Measurements from ENCODE around the gene ERG. TPM values are rescaled to one million over a fixed set of nuclear protein-coding genes. Genes with fewer than 3 reads are reported as not detected.

ERG gene
- polyA plus RNA-seq, 2 donors = 2.2 to 2.3 TPM

GRCh38 chr21:38524168-38525153 is 26.2 kb upstream of the ERG start:
- H3K9me3 ChIP-seq (ENCODE audit: control insufficient read depth in 2 of 2, insufficient read depth in 1 of 2, low read depth in 1 of 2, low read length in 1 of 2) = no peaks in the 10 kb centered on the region
- no peaks in the 10 kb centered on the region for H3K27me3 ChIP-seq (ENCODE audit: control insufficient read depth in 1 of 2, insufficient read depth in 2 of 2, low read length in 2 of 2)
- H3K27ac ChIP-seq (ENCODE audit: low read depth in 2 of 2, low read length in 1 of 2) = no peak overlapping the region
- no peaks in the 10 kb centered on the region for H3K36me3 ChIP-seq (ENCODE audit: control insufficient read depth in 2 of 2, insufficient read depth in 2 of 2, low read length in 1 of 2)
- 56 to 60% methylated on average over 4 of the region's 4 CpGs for WGBS, 2 donors
- no peaks in the 10 kb centered on the region for H3K4me1 ChIP-seq (ENCODE audit: control insufficient read depth in 2 of 2, insufficient read depth in 2 of 2, low read length in 1 of 2)
- no peak overlapping the region for H3K4me3 ChIP-seq (ENCODE audit: low read depth in 1 of 2, low read length in 2 of 2)

DNA sequence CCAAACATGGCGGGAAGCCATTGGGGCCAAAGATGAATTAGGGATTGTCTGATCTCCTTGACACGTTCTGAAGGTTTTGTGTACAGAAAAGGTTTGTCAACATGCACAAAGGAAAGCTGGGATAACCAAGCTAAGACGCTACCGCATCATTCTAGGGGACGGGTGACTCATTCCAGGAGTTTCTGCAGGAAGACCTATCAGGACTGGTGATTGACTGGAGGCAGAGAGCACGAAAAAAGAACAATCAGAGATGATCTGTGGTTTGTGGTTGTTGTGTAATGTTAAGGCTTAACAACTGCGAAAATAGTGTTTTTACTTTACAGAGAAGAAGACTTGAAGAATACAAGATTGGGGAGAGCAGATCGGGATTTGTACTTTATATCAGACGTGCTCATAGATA is 22.2 kb upstream of the ERG start:
- Histone ChIP-seq H3K27ac (ENCODE audit: low read depth in 2 of 2, low read length in 1 of 2) (no peak overlapping the region), H3K9me3 (ENCODE audit: control insufficient read depth in 2 of 2, insufficient read depth in 1 of 2, low read depth in 1 of 2, low read length in 1 of 2) (no peaks in the 10 kb centered on the region), H3K36me3 (ENCODE audit: control insufficient read depth in 2 of 2, insufficient read depth in 2 of 2, low read length in 1 of 2) (no peaks in the 10 kb centered on the region), H3K4me3 (ENCODE audit: low read depth in 1 of 2, low read length in 2 of 2) (no peak overlapping the region), H3K27me3 (ENCODE audit: control insufficient read depth in 1 of 2, insufficient read depth in 2 of 2, low read length in 2 of 2) (no peaks in the 10 kb centered on the region), H3K4me1 (ENCODE audit: control insufficient read depth in 2 of 2, insufficient read depth in 2 of 2, low read length in 1 of 2) (no peaks in the 10 kb centered on the region)
- 78 to 82% methylated on average over 9 of the region's 9 CpGs for WGBS, 2 donors

- no peak overlapping the region for H3K4me3 ChIP-seq (ENCODE audit: low read depth in 1 of 2, low read length in 2 of 2)
- H3K27ac ChIP-seq (ENCODE audit: low read depth in 2 of 2, low read length in 1 of 2) = no peak overlapping the region
- WGBS, 2 donors = 80 to 86% methylated on average over 3 of the region's 3 CpGs
- H3K9me3 ChIP-seq (ENCODE audit: control insufficient read depth in 2 of 2, insufficient read depth in 1 of 2, low read depth in 1 of 2, low read length in 1 of 2) = no peaks in the 10 kb centered on the region
- H3K36me3 ChIP-seq (ENCODE audit: control insufficient read depth in 2 of 2, insufficient read depth in 2 of 2, low read length in 1 of 2) = no peaks in the 10 kb centered on the region
- H3K4me1 ChIP-seq (ENCODE audit: control insufficient read depth in 2 of 2, insufficient read depth in 2 of 2, low read length in 1 of 2) = no peaks in the 10 kb centered on the region
- H3K27me3 ChIP-seq (ENCODE audit: control insufficient read depth in 1 of 2, insufficient read depth in 2 of 2, low read length in 2 of 2) = no peaks in the 10 kb centered on the region
These were observed 13.5 kb upstream of the ERG start for GRCh38 chr21:38511662-38512243.

DNA sequence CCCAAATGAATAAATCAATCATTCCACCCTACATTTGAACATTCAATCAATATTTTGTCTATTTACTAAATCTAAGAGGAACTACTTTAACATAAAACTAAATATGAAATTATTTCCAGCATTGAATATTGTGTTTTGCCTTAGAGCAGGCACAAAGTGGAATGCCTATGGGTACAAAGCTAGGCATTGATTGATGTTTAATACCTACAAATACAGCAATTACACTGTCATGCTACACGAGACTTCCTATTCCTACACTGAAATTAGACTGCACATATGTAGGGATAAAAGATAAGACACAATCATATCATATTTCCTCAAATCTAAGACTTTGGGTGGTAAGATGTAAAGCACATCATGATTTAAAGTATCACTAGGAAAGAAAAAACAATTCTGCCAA is 12.9 kb upstream of the ERG start:
- 77 to 83% methylated on average over 1 of the region's 1 CpG for WGBS, 2 donors
- no peaks in the 10 kb centered on the region for H3K27me3 ChIP-seq (ENCODE audit: control insufficient read depth in 1 of 2, insufficient read depth in 2 of 2, low read length in 2 of 2)
- H3K36me3 ChIP-seq (ENCODE audit: control insufficient read depth in 2 of 2, insufficient read depth in 2 of 2, low read length in 1 of 2) = no peaks in the 10 kb centered on the region
- no peaks in the 10 kb centered on the region for H3K4me1 ChIP-seq (ENCODE audit: control insufficient read depth in 2 of 2, insufficient read depth in 2 of 2, low read length in 1 of 2)
- no peaks in the 10 kb centered on the region for H3K9me3 ChIP-seq (ENCODE audit: control insufficient read depth in 2 of 2, insufficient read depth in 1 of 2, low read depth in 1 of 2, low read length in 1 of 2)
- H3K27ac ChIP-seq (ENCODE audit: low read depth in 2 of 2, low read length in 1 of 2) = no peak overlapping the region
- H3K4me3 ChIP-seq (ENCODE audit: low read depth in 1 of 2, low read length in 2 of 2) = no peak overlapping the region

DNA sequence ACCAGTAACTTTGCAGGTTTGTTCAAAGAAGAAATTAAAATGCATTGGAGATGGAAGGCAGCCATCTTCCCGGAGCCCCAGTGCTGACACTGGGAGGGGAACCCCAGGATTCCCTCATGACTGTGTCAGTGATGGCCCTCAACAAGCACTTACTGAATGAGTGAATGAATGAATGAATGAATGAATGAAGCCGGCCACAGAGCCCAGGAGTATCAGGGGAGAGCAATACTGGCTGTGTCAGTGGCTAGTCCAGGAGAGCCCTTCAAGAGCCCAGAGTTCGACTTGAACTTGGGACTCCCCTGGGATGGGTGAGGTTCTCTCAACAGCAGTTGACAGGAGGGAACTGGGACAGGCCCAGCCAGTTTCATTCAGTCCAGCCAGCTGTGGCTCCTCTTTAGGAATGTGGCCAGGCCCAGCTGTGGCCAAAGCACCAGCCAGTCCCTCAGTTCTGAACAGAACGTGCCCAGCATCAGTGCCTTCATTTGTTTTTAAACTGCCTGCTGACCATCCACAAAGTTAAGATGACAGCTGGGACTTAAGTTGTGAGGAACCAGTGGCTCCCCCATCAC is 9.2 kb upstream of the ERG start:
- H3K27ac ChIP-seq (ENCODE audit: low read depth in 2 of 2, low read length in 1 of 2) = no peak overlapping the region
- no peaks in the 10 kb centered on the region for H3K36me3 ChIP-seq (ENCODE audit: control insufficient read depth in 2 of 2, insufficient read depth in 2 of 2, low read length in 1 of 2)
- 67 to 72% methylated on average over 4 of the region's 4 CpGs for WGBS, 2 donors
- no peaks in the 10 kb centered on the region for H3K9me3 ChIP-seq (ENCODE audit: control insufficient read depth in 2 of 2, insufficient read depth in 1 of 2, low read depth in 1 of 2, low read length in 1 of 2)
- no peak overlapping the region for H3K4me3 ChIP-seq (ENCODE audit: low read depth in 1 of 2, low read length in 2 of 2)
- no peaks in the 10 kb centered on the region for H3K27me3 ChIP-seq (ENCODE audit: control insufficient read depth in 1 of 2, insufficient read depth in 2 of 2, low read length in 2 of 2)
- no peaks in the 10 kb centered on the region for H3K4me1 ChIP-seq (ENCODE audit: control insufficient read depth in 2 of 2, insufficient read depth in 2 of 2, low read length in 1 of 2)

DNA sequence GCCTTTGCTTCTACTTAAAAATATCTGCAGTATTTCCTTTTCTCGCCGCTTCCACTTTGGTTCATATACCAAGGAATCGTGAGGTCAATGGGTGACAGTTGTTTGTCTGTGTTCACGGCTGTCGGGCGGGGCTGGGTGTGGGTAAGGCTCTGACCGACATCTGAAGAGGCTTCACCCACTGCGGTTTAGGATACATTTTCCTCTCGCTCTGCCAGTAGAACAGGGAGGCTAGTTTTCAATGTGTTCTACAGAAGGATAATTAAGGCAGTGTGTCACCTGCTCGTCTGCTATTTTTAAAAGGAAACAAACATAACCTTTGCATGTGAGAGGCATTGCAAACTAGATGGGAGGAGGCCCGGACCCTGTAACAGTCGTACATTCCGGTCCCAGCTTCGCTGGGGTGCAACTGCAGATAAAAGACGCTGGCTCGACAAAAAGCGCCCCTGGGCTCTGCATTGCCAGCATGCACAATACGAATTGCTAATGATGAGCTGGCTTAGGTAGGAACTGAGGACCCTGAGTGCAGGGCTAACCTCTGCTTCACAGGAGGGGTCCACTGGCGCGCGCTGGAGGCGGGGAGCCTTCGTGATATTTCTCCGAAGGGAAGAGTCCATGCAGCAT is 8.5 kb upstream of the ERG start:
- no peaks in the 10 kb centered on the region for H3K4me1 ChIP-seq (ENCODE audit: control insufficient read depth in 2 of 2, insufficient read depth in 2 of 2, low read length in 1 of 2)
- 58 to 71% methylated on average over 24 of the region's 24 CpGs for whole genome bisulfite sequencing, 2 donors
- H3K9me3 ChIP-seq (ENCODE audit: control insufficient read depth in 2 of 2, insufficient read depth in 1 of 2, low read depth in 1 of 2, low read length in 1 of 2) = no peaks in the 10 kb centered on the region
- H3K27ac ChIP-seq (ENCODE audit: low read depth in 2 of 2, low read length in 1 of 2) = no peak overlapping the region
- no peaks in the 10 kb centered on the region for H3K36me3 ChIP-seq (ENCODE audit: control insufficient read depth in 2 of 2, insufficient read depth in 2 of 2, low read length in 1 of 2)
- no peak overlapping the region for H3K4me3 ChIP-seq (ENCODE audit: low read depth in 1 of 2, low read length in 2 of 2)
- H3K27me3 ChIP-seq (ENCODE audit: control insufficient read depth in 1 of 2, insufficient read depth in 2 of 2, low read length in 2 of 2) = no peaks in the 10 kb centered on the region

GRCh38 chr21:38505654-38506523 is 7.6 kb upstream of the ERG start:
- WGBS, 2 donors = 42 to 43% methylated on average over 9 of the region's 9 CpGs
- no peak overlapping the region for H3K27ac ChIP-seq (ENCODE audit: low read depth in 2 of 2, low read length in 1 of 2)
- H3K4me3 ChIP-seq (ENCODE audit: low read depth in 1 of 2, low read length in 2 of 2) = no peak overlapping the region

GRCh38 chr21:38504066-38504465 is 5.8 kb upstream of the ERG start:
- H3K27ac ChIP-seq (ENCODE audit: low read depth in 2 of 2, low read length in 1 of 2) = no peak overlapping the region
- no peaks in the 10 kb centered on the region for H3K4me1 ChIP-seq (ENCODE audit: control insufficient read depth in 2 of 2, insufficient read depth in 2 of 2, low read length in 1 of 2)
- no peaks in the 10 kb centered on the region for H3K27me3 ChIP-seq (ENCODE audit: control insufficient read depth in 1 of 2, insufficient read depth in 2 of 2, low read length in 2 of 2)
- WGBS, 2 donors = 64 to 74% methylated on average over 2 of the region's 2 CpGs
- no peaks in the 10 kb centered on the region for H3K9me3 ChIP-seq (ENCODE audit: control insufficient read depth in 2 of 2, insufficient read depth in 1 of 2, low read depth in 1 of 2, low read length in 1 of 2)
- H3K4me3 ChIP-seq (ENCODE audit: low read depth in 1 of 2, low read length in 2 of 2) = no peak overlapping the region
- H3K36me3 ChIP-seq (ENCODE audit: control insufficient read depth in 2 of 2, insufficient read depth in 2 of 2, low read length in 1 of 2) = no peaks in the 10 kb centered on the region

More at GRCh38 chr21:38505654-38506523, 7.6 kb upstream of the ERG start:
- H3K4me1 ChIP-seq (ENCODE audit: control insufficient read depth in 2 of 2, insufficient read depth in 2 of 2, low read length in 1 of 2) = no peaks in the 10 kb centered on the region
- no peaks in the 10 kb centered on the region for H3K9me3 ChIP-seq (ENCODE audit: control insufficient read depth in 2 of 2, insufficient read depth in 1 of 2, low read depth in 1 of 2, low read length in 1 of 2)
- no peaks in the 10 kb centered on the region for H3K36me3 ChIP-seq (ENCODE audit: control insufficient read depth in 2 of 2, insufficient read depth in 2 of 2, low read length in 1 of 2)
- no peaks in the 10 kb centered on the region for H3K27me3 ChIP-seq (ENCODE audit: control insufficient read depth in 1 of 2, insufficient read depth in 2 of 2, low read length in 2 of 2)

DNA sequence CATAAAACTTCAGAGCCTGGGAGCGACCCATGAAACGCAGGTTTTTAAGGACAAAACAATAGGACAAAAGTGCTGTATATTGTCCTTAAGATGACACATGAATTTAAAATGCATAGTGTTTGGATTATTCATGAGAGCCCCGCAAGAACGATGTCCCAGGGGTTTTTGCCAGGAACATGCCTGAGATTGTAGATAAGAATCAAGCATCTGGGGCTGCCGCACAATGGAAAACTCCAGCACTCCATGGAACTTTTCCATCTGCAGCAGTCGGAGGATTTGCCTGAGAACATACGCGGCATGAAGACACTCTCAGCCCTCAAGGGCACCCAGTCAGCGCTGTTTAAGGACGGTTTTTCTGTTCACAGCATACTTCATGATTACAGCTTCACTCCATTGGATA is 5.3 kb upstream of the ERG start:
- peaks cover 0 to 1% of the 10 kb centered on the region in 2 donors for H3K4me1 ChIP-seq (ENCODE audit: control insufficient read depth in 2 of 2, insufficient read depth in 2 of 2, low read length in 1 of 2)
- 69 to 73% methylated on average over 10 of the region's 10 CpGs for WGBS, 2 donors
- H3K27ac ChIP-seq (ENCODE audit: low read depth in 2 of 2, low read length in 1 of 2) = no peak overlapping the region
- H3K9me3 ChIP-seq (ENCODE audit: control insufficient read depth in 2 of 2, insufficient read depth in 1 of 2, low read depth in 1 of 2, low read length in 1 of 2) = no peaks in the 10 kb centered on the region
- H3K27me3 ChIP-seq (ENCODE audit: control insufficient read depth in 1 of 2, insufficient read depth in 2 of 2, low read length in 2 of 2) = no peaks in the 10 kb centered on the region
- no peaks in the 10 kb centered on the region for H3K36me3 ChIP-seq (ENCODE audit: control insufficient read depth in 2 of 2, insufficient read depth in 2 of 2, low read length in 1 of 2)
- no peak overlapping the region for H3K4me3 ChIP-seq (ENCODE audit: low read depth in 1 of 2, low read length in 2 of 2)

Data from esophagus (tissue), 2 donors.